HG03175 (cell line): Measurements from ENCODE around the gene JAML.

ENCODE experiments used
- ATAC-seq: cut with Tn5 transposase; IDR thresholded peaks from one replicate; pipeline ENCODE4 v1.9.1; 2021; ENCODE audit warnings: mild to moderate bottlenecking, moderate library complexity; ENCODE audit not compliant: unreplicated experiment

Gene JAML

GRCh38 chr11:118240999-118241763, 16.4 kb upstream of the JAML start:
- peak; percentile 94 for ATAC-seq

- no peak for ATAC-seq
Observed at GRCh38 chr11:118239509-118240205, 14.8 kb upstream of the JAML start.

GRCh38 chr11:118238929-118239328, 14.1 kb upstream of the JAML start:
- ATAC-seq, result no peak

- no peak for ATAC-seq
Observed at GRCh38 chr11:118238421-118238820, 13.6 kb upstream of the JAML start.

- ATAC-seq, result no peak
Observed at GRCh38 chr11:118236170-118236569, 11.4 kb upstream of the JAML start.

- ATAC-seq, result no peak
Observed at GRCh38 chr11:118234833-118235232, 10.0 kb upstream of the JAML start.

GRCh38 chr11:118233850-118234249, 9.0 kb upstream of the JAML start:
- no peak for ATAC-seq

GRCh38 chr11:118233377-118233776, 8.6 kb upstream of the JAML start:
- ATAC-seq, result no peak

- no peak for ATAC-seq
Observed at GRCh38 chr11:118232659-118233058, 7.8 kb upstream of the JAML start.

GRCh38 chr11:118231461-118231860, 6.7 kb upstream of the JAML start:
- no peak for ATAC-seq

GRCh38 chr11:118230088-118230487, 5.3 kb upstream of the JAML start:
- ATAC-seq, result no peak

GRCh38 chr11:118229274-118229847, 4.5 kb upstream of the JAML start:
- ATAC-seq, result no peak

GRCh38 chr11:118227865-118228785, 3.3 kb upstream of the JAML start:
- peak; percentile 74 for ATAC-seq

- no peak for ATAC-seq
Observed at GRCh38 chr11:118226781-118227180, 2.0 kb upstream of the JAML start.

GRCh38 chr11:118226296-118226695, 1.5 kb upstream of the JAML start:
- no peak for ATAC-seq

- no peak for ATAC-seq
Observed at GRCh38 chr11:118223992-118224391, 819 bp downstream of the JAML start.

GRCh38 chr11:118223570-118223969, 1.2 kb downstream of the JAML start:
- ATAC-seq, result no peak

- no peak for ATAC-seq
Observed at GRCh38 chr11:118222437-118222836, 2.4 kb downstream of the JAML start.

GRCh38 chr11:118221419-118221818, 3.4 kb downstream of the JAML start:
- ATAC-seq, result no peak

- no peak for ATAC-seq
Observed at GRCh38 chr11:118219732-118220131, 5.1 kb downstream of the JAML start.

GRCh38 chr11:118219244-118219643, 5.6 kb downstream of the JAML start:
- no peak for ATAC-seq
